GM18511 (cell line): ENCODE measurements around the gene TMEM86B.
"Not testable (repeated sequence)": the region's sequence is repeated elsewhere in the genome, so short reads cannot be mapped to it uniquely, and the experiment has no call there.

Experiments
- ATAC-seq: cut with Tn5 transposase; IDR thresholded peaks from one replicate; pipeline ENCODE4 v1.9.1; 2021; ENCODE audit warnings: mild to moderate bottlenecking, moderate library complexity; ENCODE audit not compliant: unreplicated experiment

The TMEM86B gene

DNA sequence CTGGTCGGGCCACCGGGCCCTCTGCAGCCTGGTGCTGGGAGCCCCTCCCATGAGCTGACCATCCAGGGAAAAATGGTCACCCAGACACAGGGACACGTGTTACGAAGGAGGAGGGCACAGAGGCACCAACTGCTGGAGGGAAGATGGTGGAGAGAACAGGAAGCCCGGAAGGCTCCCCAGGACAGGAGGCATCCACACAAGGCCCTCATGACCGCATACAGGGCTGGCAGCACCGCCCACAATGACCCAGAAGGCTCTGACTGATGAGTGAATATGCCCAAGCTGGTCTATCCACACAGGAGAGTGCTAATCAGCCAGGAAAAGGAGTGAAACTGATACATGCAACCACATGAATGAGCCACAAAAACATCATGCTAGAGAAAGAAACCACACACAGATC lies 14.0 kb upstream of the TMEM86B start:
- no peak for ATAC-seq

DNA sequence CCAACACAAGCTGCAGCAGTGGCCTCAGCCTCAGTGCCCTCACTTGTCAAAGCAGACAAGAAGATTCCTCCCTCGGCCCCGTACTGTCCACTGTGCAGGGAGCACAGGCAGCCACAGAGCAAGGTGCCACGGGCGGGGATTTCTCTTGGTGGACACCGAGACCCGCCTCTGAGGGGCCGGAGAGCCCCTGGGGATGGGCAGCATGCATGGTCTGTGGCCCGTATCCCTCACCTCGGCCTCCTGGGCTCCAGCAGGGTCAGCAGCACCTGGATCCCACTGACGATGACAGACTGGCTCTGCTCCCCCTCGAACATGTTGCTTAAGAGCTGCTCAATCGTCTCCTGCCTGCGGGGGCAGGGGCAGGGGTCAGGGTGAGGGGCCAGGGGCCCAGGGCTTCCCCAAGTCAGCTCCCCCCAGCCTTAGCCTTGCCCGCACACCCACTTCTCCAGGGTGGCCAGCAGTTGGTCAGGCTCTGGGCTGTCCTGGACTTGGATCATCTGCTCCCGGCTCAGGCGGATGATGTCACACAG lies 13.4 kb upstream of the TMEM86B start:
- no peak for ATAC-seq

DNA sequence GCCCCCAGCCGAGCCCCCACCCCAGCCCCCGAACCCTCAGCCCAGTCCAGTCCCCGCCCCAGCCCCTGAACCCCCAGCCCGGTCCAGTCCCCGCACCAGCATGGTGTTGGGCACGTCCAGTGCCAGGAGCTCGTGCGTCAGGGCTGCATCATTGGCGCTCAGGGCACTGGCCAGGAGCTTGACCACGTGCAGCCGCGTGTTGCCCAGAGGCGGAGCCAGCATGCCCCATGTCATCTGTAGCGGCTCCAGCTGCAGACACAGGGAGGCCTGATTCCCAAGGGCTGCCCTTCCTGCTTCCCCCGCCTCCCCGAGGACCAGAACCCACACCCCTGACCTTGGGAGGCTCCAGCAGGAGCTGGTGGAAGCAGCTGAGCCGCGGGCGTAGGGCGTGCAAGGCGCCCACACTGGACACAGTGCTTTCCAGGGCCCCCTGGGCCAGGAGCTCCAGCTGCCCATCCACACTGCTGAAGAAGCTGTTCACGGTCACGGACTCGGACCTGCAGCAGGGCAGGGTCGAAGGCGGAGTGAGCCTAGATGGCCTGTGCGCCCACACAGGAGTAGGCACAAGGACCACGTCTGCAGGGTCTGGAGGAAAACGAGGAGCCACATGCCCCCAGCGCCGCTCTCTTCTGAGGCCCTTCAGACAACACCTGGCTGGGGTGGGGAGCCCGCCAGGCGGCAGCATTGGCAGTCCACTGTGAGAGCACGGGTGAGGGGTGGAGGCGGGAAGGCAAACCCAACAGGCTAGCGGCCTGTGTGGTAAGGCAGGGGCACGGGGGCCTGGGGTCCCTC lies 12.8 kb upstream of the TMEM86B start:
- no peak for ATAC-seq

DNA sequence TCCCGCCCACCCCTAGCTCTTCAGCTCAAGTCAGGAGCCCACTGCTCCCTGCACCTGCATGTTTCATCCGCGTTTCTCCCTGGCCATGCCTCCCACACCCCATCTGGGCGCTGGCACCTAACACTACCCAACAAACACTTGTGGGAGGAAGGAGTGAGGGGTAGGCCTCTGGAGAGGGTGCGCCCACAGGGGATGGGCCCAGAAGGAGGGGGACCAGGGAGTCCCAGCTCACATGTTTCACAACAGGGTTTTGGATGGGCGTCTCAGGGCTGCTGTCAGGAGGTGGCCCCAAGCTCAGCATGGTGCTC lies 12.1 kb upstream of the TMEM86B start:
- ATAC-seq: no peak

DNA sequence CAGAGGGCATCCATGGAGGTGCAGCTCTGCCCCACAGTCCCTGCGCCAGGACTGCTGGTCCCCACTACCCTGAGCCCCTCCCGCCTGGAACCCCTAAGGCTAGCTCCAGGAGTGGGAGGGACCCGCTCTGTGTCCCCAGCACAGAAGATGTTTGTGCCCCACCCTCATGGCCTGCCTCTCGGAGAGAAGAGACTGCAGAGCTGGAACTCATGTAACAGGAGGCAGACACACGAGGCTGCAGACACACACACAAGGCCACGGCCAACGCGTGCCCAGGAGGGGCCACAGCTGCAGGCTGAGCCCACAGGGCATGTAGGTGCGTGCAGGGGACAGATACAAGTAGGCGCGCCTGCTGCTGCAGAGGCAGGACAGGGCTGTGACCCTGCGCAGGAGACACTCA lies 10.4 kb upstream of the TMEM86B start:
- no peak for ATAC-seq

DNA sequence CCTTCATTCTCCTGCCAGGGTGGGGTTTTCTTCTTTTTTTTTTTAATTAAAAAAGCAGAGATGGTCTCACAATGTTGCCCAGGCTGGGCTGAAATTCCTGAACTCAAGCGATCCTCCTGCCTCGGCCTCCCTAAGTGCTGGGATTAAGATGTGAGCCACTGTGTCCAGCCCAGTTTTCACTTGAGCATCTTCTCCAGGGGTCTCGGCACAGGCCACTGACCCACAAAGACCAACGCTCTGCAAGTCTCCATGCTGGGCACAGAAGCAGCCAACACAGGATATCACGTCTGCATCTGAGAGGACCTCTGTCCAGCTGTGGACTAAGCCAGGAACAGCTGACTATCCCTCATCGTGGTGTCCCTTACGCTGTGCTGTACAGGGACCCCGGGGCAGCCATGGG lies 9.5 kb upstream of the TMEM86B start:
- ATAC-seq: no peak

DNA sequence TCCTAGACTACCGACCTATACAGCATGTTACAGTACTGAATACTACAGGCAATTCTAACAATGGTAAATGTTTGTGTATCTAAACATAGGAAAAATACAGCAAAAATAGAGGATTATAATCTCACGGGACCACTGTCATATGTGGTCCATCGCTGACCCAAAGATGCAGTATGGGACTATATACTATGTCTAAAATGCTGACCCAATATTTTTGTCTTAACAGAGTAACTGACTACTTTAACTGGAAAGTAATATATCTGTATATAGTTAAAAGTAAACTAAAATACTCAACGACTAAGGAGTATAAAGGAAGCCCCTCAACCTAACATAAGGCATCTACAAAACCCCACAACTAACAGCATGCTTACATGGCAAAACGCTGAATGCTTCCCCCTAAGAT lies 4.4 kb upstream of the TMEM86B start:
- no peak for ATAC-seq

DNA sequence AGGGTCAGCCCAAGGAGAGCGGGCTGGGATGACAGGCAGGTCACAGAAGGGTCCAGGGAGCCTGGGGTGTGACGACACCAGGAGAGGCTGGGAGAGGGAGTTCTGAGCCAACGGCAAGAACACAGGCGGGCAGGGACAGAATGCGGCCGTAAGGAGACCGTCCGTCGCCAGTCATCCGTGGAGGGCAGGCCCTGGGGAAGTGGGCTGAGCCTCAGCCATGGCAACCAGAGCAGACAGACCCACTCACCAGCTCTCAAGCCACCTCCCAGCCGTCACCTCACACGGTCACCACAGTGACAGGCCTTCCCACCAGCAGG lies 3.7 kb upstream of the TMEM86B start:
- no peak for ATAC-seq

DNA sequence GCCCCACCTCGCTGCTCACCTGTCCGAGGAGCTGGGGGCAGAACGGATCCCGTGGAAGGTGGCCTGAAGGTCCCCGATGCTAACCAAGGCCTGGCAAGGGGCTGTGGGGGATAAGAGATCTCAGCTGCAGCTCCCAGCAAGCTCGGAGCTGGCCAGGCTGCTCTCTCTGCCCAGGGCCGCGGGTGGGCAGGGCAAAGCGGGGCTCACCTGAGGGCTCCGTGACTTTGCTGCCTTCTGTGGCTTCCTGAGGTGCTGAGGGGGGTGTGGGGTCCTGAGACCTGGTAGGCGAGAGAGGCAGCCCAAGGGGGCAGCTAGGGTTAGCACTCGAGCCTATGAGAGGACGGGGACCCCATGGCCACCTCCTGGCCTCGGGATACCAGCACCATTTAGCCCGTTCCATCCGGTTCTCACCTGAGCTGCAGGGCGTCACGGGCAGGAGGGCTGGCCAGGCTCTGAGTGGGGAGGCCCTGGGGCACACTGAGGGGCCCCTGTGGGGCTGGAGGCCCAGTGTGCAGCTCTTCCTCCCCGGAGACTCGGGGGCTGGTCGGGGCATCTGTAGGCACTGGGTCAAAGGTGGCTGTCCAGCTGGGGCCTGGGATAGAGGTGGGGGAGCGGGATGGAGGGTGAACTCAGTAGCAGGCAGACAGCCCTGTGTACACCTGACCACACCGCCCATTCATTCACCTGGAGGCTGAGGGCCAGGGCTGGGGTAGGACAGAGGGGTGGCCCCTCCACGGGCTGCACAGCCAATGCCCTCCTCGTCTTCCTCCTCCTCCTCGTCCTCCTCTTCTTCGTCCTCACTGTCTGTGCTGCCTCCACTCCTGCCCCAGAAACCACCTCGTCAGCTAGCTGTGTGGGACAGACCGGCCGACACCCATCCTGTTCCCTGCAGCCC lies 3.1 kb upstream of the TMEM86B start:
- no peak for ATAC-seq

DNA sequence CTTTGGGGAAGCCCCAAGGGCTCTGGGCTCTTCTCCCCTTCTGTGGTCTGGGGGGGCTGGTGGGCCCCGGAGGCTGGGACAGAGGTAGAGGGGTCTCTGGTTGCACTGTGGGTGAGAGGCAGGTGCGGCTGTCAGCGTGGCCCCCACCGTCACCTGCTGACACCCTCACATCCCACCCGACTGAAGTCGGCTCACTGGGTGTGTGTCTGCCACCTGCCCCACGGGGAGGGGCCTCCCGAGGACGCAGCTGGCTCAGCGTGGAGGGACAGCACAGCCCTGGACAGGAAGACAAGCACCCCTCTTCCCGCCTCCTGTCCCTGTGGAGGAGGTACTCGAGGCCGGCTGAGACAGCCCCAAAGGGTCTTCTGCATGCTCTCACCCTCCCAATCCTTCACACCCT lies 2.2 kb upstream of the TMEM86B start:
- no peak for ATAC-seq

DNA sequence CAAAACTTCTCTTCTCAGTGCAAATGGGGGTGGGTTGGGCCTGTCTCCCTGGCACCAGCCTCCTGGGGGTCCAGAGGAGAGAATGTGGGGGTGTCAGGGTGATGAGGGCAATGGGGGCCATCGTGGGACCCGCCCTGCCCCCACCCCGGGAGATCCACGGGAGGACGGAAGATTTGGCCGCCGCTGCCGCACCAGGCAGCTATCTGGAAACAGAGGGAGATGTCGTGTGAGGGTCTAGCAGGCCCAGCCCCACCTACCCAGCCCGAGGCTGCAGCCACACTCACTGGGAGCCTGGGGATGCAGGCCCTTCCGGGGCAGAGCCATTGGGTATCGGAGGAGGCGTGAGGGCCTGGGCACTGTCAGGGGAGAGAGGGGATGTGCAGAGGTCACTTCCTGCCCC lies 1.8 kb upstream of the TMEM86B start:
- ATAC-seq: no peak

DNA sequence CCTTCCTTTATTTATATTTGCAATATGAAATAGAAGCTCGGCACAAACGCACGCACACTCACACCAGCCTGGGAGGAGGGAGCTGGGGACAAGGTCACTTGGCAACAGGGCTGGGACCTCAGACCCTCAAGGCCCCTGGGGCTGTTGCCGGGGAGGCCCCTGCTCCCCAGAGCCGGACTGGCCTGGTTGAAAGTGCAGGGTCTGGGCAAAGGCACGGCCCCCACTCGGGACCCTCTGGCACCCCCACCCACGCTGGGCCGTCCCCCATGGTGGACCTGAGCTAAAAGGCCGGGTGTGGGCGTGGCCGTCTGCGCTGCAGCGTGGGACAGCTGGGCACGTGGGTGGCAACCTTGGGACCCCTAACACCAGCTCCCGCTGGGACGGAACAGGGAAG lies 1.2 kb upstream of the TMEM86B start:
- ATAC-seq: no peak

DNA sequence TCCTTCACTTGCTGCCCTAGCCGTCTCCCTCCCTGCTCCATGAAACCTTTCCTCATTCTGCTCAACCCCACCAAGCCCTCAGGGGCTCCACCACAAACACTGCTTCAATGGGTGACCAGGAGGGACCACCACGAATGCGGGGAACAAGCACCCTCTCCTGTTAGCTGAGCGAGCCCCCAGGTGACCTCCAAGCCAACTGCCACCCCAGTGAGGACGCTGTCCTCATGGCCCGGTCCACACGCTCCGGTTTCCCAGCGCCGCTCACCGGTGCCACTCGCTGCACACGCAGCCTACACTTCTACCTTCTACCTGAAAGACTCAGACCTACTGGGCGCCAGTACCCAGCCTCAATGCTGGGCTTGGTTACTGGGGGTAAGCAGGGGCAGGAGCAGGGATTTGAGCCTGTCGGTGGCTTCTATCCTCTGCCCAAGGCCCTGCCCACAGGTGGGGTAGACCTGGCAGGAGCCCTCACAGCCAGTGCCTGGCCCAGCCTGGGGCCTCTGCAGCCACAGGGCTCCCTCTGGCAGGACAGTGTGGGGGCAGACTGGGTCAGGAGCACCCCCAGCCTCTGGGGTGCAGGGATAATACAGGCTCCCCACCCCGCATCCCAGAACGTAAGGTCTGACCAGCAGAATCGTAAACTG lies 704 bp upstream of the TMEM86B start:
- ATAC-seq: no peak

DNA sequence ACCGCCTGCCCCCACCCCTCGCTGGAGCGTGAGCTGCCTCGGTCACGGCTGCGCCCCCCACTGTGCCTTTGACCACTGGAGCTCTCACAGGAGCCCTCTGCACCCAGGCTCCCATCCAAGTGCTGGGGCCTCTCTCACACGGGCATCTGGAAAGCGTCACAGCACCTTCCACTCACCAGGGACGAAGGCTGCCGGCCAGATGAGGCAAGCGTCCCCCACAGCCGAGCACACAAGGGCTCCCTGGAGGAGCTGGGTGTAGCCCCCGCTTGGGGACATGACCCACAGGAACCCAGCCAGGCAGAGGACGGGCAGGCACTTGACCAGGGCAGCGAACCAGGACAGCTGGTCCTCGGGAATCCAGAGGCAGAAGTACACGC lies 560 bp downstream of the TMEM86B start:
- no peak for ATAC-seq

DNA sequence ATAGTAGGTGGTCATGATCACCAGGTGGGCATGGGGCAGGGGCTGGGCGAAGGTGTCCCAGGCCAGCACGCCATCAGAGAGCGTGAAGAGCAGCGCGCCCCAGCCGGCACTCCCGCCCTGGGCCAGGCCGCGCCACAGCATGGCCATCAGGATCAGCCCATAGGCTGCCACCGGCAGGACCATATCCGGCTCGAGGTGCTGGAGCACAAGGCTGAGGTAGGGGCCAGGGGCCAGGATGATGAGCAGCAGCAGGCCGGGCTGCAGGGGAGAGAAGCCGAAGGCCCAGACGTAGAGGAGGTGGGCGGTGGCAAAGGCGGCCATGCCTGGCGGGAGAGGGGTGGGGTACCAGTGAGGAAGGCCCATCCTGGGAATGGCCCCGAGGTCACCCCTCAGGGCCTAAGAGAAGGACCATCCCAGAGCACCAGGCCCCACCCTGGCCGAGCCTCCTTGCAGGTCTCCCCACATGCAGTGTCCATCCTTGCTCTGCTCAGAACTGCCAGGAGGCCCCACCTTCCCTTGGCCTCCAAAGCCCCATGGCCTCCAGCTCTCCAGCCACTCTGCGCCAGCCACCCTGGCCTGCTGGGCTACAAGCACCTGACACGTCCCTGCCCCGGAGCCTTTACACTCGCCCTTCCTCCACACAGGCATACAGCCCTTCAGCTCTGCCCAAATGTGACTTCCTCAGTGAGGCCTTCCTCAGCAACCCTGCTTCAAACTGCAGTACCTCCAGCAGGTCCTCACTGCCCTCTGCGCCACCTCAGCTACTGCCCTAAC lies 1.1 kb downstream of the TMEM86B start:
- no peak for ATAC-seq

DNA sequence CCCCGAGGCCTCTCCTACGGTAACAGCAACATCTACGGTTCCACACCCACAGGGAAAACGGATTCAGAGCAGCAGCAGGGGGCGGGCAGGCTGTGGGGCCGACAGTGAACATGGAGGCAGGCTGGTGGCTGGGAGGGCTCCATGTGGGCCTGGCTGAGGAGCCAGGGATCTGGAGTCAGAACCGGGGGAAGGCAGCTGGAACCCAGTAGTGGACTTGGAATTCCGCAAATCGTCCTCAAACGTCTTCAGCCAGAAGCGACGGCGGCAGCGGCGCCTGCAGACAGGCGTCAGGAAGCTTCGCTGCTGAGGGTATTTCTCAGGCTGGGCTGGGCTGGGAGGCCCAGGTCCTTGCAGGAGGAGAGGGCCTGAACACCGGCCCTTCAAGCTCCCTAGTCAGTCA lies 1.8 kb downstream of the TMEM86B start:
- ATAC-seq: no peak

DNA sequence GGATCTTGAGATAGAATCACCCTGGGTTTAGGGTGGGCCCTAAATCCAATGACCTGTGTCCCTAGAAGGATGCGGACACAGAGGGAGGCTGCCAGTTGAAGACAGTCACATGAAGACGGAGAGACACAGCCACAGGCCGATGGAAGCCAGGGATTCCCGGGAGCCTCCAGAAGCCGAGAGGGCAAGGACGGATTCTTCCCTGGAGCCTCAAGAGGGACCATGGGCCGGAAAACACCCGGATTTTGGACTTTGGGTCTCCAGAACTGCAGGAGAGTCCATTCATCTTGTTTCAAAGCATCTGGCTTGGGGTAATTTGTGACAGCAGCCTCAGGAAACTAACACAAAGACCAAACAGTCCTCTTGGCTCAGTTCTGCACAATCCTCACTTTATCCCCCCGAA lies 2.3 kb downstream of the TMEM86B start:
- no peak for ATAC-seq

DNA sequence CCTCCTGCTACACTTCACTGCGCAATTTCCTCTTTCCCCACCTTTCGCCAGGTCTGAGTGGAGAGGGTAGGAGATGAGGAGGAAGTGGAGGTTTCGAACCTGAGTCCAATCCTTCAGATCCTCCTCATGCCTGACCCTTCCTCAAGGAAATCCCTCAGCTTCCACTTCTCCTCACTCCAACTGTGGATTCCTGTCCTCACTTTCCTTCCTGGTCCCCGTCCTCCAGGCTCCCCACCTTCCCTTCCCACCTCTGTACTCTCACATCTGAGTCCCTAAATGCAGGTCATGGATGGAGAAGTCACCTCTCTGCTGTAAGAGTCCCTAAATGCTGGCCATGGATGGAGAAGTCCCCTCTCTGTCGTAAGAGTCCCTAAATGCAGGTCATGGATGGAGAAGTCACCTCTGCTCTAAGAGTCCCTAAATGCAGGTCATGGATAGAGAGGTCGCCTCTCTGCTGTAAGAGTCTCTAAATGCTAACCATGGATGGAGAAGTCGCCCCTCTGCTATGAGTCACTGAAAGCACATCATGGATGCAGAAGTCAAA lies 3.1 kb downstream of the TMEM86B start:
- ATAC-seq: no peak

DNA sequence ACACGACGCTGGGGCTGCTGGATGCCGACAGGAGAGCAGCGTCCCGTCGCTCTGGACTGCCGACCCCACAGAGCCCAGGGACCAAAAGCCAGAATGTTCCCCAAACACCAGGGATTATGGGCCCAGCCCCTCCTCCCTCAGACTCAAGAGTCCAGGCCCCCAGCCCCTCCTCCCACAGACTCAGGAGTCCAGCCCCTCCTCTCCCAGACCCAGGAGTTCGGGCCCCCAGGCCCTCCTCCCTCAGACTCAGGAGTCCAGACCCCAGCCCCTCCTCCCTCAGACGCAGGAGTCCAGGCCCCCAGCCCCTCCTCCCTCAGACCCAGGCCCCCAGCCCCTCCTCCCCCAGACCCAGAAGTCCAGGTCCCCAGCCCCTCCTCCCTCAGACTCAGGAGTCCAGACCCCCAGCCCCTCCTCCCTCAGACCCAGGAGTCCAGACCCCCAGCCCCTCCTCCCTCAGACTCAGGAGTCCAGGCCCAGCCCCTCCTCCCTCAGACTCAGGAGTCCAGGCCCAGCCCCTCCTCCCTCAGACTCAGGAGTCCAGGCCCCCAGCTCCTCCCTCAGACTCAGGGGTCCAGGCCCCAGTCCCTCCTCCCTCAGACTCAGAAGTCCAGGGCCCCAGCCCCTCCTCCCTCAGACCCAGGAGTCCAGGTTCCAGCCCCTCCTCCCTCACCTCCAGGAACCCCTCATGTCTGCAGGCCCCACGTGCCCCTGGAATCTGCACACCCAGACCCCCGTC lies 3.7 kb downstream of the TMEM86B start:
- not testable (repeated sequence) for ATAC-seq

DNA sequence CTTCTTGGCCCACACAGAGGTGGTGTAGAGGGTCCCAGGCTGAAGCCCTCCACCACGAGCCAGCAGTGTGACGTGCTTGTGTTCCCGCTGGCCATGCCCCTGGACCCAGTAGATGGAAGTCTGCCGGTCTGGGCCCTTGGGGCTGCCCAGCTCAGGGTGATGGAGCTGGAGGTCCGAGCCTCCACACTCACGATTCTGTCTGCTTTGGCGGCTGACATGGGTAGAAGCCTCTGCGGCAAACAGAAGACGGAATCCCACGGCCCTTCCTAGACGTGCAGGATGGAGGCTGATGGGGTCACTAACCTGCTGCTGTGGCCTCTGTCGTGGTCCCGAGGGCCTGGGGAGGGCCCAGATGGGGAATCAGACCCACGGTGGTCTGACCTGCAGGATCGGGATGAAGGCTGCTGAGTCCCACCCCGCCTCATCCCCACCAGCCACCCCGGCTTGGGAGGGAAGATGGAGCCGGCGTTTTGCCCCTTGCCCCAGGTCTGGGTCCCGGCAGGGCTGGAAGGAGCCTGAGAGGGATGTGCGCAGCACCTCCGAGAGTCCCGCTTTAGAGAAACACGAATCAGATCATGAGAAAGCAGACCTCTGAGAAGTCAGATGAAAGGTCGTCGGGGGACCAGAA lies 4.4 kb downstream of the TMEM86B start:
- no peak for ATAC-seq
